MM.1S (cell line): ENCODE results near the gene TMEM51.

Source experiments
- DNase-seq: peaks from one replicate; pipeline ENCODE4 v3.0.0-alpha.2; 2015
- H2AFZ ChIP-seq: fragments of 300-600 bp; sonication (generic); 2 replicates; pipeline ENCODE4 v1.6.0; 2016; ENCODE audit warnings: antibody characterized with exemption, low read length
- H3F3A ChIP-seq: fragments of 300-600 bp; sonication (generic); 2 replicates; pipeline ENCODE4 v1.6.1; 2016; ENCODE audit warnings: mild to moderate bottlenecking, antibody characterized with exemption, low read length, moderate library complexity, mixed read lengths; ENCODE audit not compliant: insufficient read depth
- H3K27ac ChIP-seq: fragments of 300-600 bp; sonication (generic); 2 replicates; pipeline ENCODE4 v1.5.1; 2016; ENCODE audit warnings: mild to moderate bottlenecking, low read length
- H3K27me3 ChIP-seq: fragments of 300-600 bp; sonication (generic); replicated peaks from 2 replicates; pipeline ENCODE4 v1.6.0; 2016; ENCODE audit warnings: low read length; ENCODE audit not compliant: insufficient read depth
- H3K36me3 ChIP-seq: fragments of 300-600 bp; sonication (generic); replicated peaks from 2 replicates; pipeline ENCODE4 v1.6.1; 2016; ENCODE audit warnings: mild to moderate bottlenecking, low read length, mixed read lengths; ENCODE audit not compliant: insufficient read depth
- H3K4me1 ChIP-seq: fragments of 300-600 bp; sonication (generic); 2 replicates; pipeline ENCODE4 v1.6.1; 2016; ENCODE audit warnings: low read length, mixed read lengths
- H3K4me2 ChIP-seq: fragments of 300-600 bp; sonication (generic); 2 replicates; pipeline ENCODE4 v1.6.0; 2016; ENCODE audit warnings: low read depth, low read length
- H3K4me3 ChIP-seq: fragments of 300-600 bp; sonication (generic); 2 replicates; pipeline ENCODE4 v1.5.1; 2016; ENCODE audit warnings: low read length, mixed read lengths
- H3K79me2 ChIP-seq: fragments of 300-600 bp; sonication (generic); 2 replicates; pipeline ENCODE4 v1.6.1; 2016; ENCODE audit warnings: mixed run types, low read length, mixed read lengths
- H3K9ac ChIP-seq: fragments of 300-600 bp; sonication (generic); 2 replicates; pipeline ENCODE4 v1.6.1; 2016; ENCODE audit warnings: low read length, mixed read lengths
- H3K9me2 ChIP-seq: fragments of 300-600 bp; sonication (generic); replicated peaks from 2 replicates; pipeline ENCODE4 v1.6.1; 2016; ENCODE audit warnings: mild to moderate bottlenecking, low read length, mixed read lengths; ENCODE audit not compliant: insufficient read depth
- H3K9me3 ChIP-seq: fragments of 300-600 bp; sonication (generic); replicated peaks from 2 replicates; pipeline ENCODE4 v1.6.1; 2016; ENCODE audit warnings: mild to moderate bottlenecking, low read length, mixed read lengths; ENCODE audit not compliant: insufficient read depth
- H4K20me1 ChIP-seq: fragments of 300-600 bp; sonication (generic); 2 replicates; pipeline ENCODE4 v1.6.1; 2016; ENCODE audit warnings: mild to moderate bottlenecking, low read length, moderate library complexity, mixed read lengths; ENCODE audit not compliant: insufficient read depth
- CTCF ChIP-seq: fragments of 300-600 bp; sonication (generic); IDR thresholded peaks from 2 replicates; pipeline ENCODE4 v1.5.1; 2016; ENCODE audit warnings: antibody characterized with exemption, low read length, mixed read lengths
- EZH2 ChIP-seq: fragments of 300-600 bp; sonication (generic); optimal IDR thresholded peaks from 2 replicates; pipeline ENCODE3; 2017; ENCODE audit warnings: low read depth, mild to moderate bottlenecking, antibody characterized with exemption, low read length, mixed read lengths
- EZH2phosphoT487 ChIP-seq: fragments of 300-600 bp; sonication (generic); IDR thresholded peaks from 2 replicates; pipeline ENCODE4 v1.6.1; 2018; ENCODE audit warnings: antibody characterized with exemption, low read length

The TMEM51 gene

GRCh38 chr1:15207829-15208429, 54.4 kb downstream of the TMEM51 start:
- no peaks in the 10 kb centered on the region for H3F3A ChIP-seq
- no peaks in the 10 kb centered on the region for H3K27me3 ChIP-seq
- H3K4me1 ChIP-seq: no peaks in the 10 kb centered on the region
- H3K79me2 ChIP-seq: no peaks in the 10 kb centered on the region
- no peak overlapping the region for H3K4me2 ChIP-seq
- H3K4me3 ChIP-seq: no peak overlapping the region
- H2AFZ ChIP-seq: no peak overlapping the region
- TF ChIP-seq EZH2: no peak
- TF ChIP-seq CTCF: no peak
- TF ChIP-seq EZH2phosphoT487: no peak
- H3K9ac ChIP-seq: no peak overlapping the region
- H3K27ac ChIP-seq: no peak overlapping the region
- no peaks in the 10 kb centered on the region for H4K20me1 ChIP-seq
- no peaks in the 10 kb centered on the region for H3K9me2 ChIP-seq
- H3K9me3 ChIP-seq: no peaks in the 10 kb centered on the region
- H3K36me3 ChIP-seq: no peaks in the 10 kb centered on the region
- no peak for DNase-seq

GRCh38 chr1:15210651-15211375, 57.3 kb downstream of the TMEM51 start:
- Histone ChIP-seq H4K20me1 (no peaks in the 10 kb centered on the region), H3K36me3 (no peaks in the 10 kb centered on the region), H3F3A (no peaks in the 10 kb centered on the region), H3K4me1 (no peaks in the 10 kb centered on the region), H3K9me2 (no peaks in the 10 kb centered on the region), H3K27ac (no peak overlapping the region), H3K4me2 (no peak overlapping the region), H3K4me3 (no peak overlapping the region), H3K9me3 (no peaks in the 10 kb centered on the region), H3K9ac (no peak overlapping the region), H3K27me3 (no peaks in the 10 kb centered on the region), H3K79me2 (no peaks in the 10 kb centered on the region), H2AFZ (no peak overlapping the region)
- TF ChIP-seq EZH2 (no peak), CTCF (no peak), EZH2phosphoT487 (no peak)
- no peak for DNase-seq

GRCh38 chr1:15211424-15211823, 57.9 kb downstream of the TMEM51 start:
- Histone ChIP-seq H3F3A (no peaks in the 10 kb centered on the region), H3K9ac (no peak overlapping the region)

More at GRCh38 chr1:15211424-15211823, 57.9 kb downstream of the TMEM51 start:
- Histone ChIP-seq H2AFZ (no peak overlapping the region), H3K4me2 (no peak overlapping the region), H3K4me3 (no peak overlapping the region), H3K4me1 (no peaks in the 10 kb centered on the region), H3K79me2 (no peaks in the 10 kb centered on the region), H4K20me1 (no peaks in the 10 kb centered on the region), H3K9me2 (no peaks in the 10 kb centered on the region), H3K36me3 (no peaks in the 10 kb centered on the region), H3K27ac (no peak overlapping the region), H3K27me3 (no peaks in the 10 kb centered on the region), H3K9me3 (no peaks in the 10 kb centered on the region)
- no peak for TF ChIP-seq EZH2
- no peak for TF ChIP-seq CTCF
- no peak for TF ChIP-seq EZH2phosphoT487
- no peak for DNase-seq
